ENCODE measurements around the gene MMP24. TPM values are rescaled to one million over a fixed set of nuclear protein-coding genes. Genes with fewer than 3 reads are reported as not detected.
A peak's percentile ranks its signal among the peaks of the same experiment; 100 is the strongest.
"Not testable (repeated sequence)": the region's sequence is repeated elsewhere in the genome, so short reads cannot be mapped to it uniquely, and the experiment has no call there.

Gene MMP24
- total RNA-seq, 1 experiment from 2014 or later, result 0.23 TPM

GRCh38 chr20:35253010-35253409, 26.5 kb downstream of the MMP24 start:
- DNase-seq (ENCODE audit: low read depth), result no peak

GRCh38 chr20:35254448-35254999, 28.0 kb downstream of the MMP24 start:
- no peak for DNase-seq (ENCODE audit: low read depth)

- DNase-seq (ENCODE audit: low read depth), result peak; percentile 32
These were observed 30.9 kb downstream of the MMP24 start for GRCh38 chr20:35257175-35257909.

GRCh38 chr20:35260426-35260825, 33.9 kb downstream of the MMP24 start:
- DNase-seq (ENCODE audit: low read depth), result no peak

- not testable (repeated sequence) for DNase-seq (ENCODE audit: low read depth)
These were observed 35.8 kb downstream of the MMP24 start for GRCh38 chr20:35262321-35262720.

GRCh38 chr20:35262731-35263531, 36.4 kb downstream of the MMP24 start:
- DNase-seq (ENCODE audit: low read depth), result peak; percentile 66

GRCh38 chr20:35263532-35264341, 37.2 kb downstream of the MMP24 start:
- DNase-seq (ENCODE audit: low read depth), result no peak

- DNase-seq (ENCODE audit: low read depth), result no peak
These were observed 38.3 kb downstream of the MMP24 start for GRCh38 chr20:35264755-35265154.

- no peak for DNase-seq (ENCODE audit: low read depth)
These were observed 40.6 kb downstream of the MMP24 start for GRCh38 chr20:35267092-35267491.

- DNase-seq (ENCODE audit: low read depth), result peak; percentile 76
These were observed 42.7 kb downstream of the MMP24 start for GRCh38 chr20:35269055-35269781.

- no peak for DNase-seq (ENCODE audit: low read depth)
These were observed 43.8 kb downstream of the MMP24 start for GRCh38 chr20:35270021-35270902.

- no peak for DNase-seq (ENCODE audit: low read depth)
These were observed 44.8 kb downstream of the MMP24 start for GRCh38 chr20:35271073-35271882.

GRCh38 chr20:35271904-35272303, 45.4 kb downstream of the MMP24 start:
- DNase-seq (ENCODE audit: low read depth), result no peak

GRCh38 chr20:35273449-35274171, 47.1 kb downstream of the MMP24 start:
- no peak for DNase-seq (ENCODE audit: low read depth)

GRCh38 chr20:35274172-35275092, 47.9 kb downstream of the MMP24 start:
- no peak for DNase-seq (ENCODE audit: low read depth)

- DNase-seq (ENCODE audit: low read depth), result no peak
These were observed 49.3 kb downstream of the MMP24 start for GRCh38 chr20:35275741-35276251.

- DNase-seq (ENCODE audit: low read depth), result no peak
These were observed 49.9 kb downstream of the MMP24 start for GRCh38 chr20:35276408-35276807.
